ENCODE measurements around the gene HIGD1A.

DNA sequence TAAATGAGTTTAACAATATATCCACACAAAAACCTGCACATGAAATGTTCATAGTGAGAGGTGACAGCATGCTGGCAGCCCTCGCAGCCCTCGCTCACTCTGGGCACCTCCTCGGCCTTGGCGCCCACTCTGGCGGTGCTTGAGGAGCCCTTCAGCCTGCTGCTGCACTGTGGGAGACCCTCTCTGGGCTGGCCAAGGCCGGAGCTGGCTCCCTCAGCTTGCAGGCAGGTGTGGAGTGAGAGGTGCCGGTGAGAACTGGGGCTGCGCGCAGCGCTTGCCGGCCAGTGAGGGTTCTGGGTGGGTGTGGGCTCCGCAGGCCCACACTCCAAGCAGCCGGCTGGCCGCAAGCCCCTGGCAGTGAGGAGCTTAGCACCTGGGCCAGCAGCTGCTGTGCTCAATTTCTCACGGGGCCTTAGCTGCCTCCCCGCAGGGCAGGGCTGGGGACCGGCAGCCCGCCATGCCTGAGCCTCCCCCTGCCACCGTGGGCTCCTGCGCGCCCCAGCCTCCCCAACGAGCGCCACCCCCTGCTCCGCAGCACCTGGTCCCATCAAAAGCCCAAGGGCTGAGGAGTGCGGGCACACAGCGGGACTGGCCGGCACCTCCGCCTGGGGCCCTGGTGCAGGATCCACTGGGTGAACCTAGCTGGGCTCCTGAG lies 34.7 kb downstream of the HIGD1A start:
- no peak for TF ChIP-seq TCF12 (IDR thresholded peaks at IDR 0.05; ENCODE audit: low read depth, low read length)
- TF ChIP-seq EZH2 (IDR thresholded peaks at IDR 0.05; ENCODE audit: low read depth, low read length, severe bottlenecking): no peak
- TF ChIP-seq, protein P1, sequence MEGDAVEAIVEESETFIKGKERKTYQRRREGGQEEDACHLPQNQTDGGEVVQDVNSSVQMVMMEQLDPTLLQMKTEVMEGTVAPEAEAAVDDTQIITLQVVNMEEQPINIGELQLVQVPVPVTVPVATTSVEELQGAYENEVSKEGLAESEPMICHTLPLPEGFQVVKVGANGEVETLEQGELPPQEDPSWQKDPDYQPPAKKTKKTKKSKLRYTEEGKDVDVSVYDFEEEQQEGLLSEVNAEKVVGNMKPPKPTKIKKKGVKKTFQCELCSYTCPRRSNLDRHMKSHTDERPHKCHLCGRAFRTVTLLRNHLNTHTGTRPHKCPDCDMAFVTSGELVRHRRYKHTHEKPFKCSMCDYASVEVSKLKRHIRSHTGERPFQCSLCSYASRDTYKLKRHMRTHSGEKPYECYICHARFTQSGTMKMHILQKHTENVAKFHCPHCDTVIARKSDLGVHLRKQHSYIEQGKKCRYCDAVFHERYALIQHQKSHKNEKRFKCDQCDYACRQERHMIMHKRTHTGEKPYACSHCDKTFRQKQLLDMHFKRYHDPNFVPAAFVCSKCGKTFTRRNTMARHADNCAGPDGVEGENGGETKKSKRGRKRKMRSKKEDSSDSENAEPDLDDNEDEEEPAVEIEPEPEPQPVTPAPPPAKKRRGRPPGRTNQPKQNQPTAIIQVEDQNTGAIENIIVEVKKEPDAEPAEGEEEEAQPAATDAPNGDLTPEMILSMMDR (IDR thresholded peaks at IDR 0.05; ENCODE audit: control extremely low read depth in 1 of 3, insufficient read depth in 1 of 3, low read depth in 1 of 3, low read length in 3 of 3): no peak
- TF ChIP-seq, protein P2, sequence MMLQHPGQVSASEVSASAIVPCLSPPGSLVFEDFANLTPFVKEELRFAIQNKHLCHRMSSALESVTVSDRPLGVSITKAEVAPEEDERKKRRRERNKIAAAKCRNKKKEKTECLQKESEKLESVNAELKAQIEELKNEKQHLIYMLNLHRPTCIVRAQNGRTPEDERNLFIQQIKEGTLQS (IDR thresholded peaks at IDR 0.05; ENCODE audit: insufficient read depth, low read depth, low read length): no peak

All from H1 (cell line).